ENCODE measurements around the gene CD46. TPM values are rescaled to one million over a fixed set of nuclear protein-coding genes. Genes with fewer than 3 reads are reported as not detected.

The CD46 gene
- total and polyA plus RNA-seq, 8 donors, result 208 to 342 (median 264) TPM

DNA sequence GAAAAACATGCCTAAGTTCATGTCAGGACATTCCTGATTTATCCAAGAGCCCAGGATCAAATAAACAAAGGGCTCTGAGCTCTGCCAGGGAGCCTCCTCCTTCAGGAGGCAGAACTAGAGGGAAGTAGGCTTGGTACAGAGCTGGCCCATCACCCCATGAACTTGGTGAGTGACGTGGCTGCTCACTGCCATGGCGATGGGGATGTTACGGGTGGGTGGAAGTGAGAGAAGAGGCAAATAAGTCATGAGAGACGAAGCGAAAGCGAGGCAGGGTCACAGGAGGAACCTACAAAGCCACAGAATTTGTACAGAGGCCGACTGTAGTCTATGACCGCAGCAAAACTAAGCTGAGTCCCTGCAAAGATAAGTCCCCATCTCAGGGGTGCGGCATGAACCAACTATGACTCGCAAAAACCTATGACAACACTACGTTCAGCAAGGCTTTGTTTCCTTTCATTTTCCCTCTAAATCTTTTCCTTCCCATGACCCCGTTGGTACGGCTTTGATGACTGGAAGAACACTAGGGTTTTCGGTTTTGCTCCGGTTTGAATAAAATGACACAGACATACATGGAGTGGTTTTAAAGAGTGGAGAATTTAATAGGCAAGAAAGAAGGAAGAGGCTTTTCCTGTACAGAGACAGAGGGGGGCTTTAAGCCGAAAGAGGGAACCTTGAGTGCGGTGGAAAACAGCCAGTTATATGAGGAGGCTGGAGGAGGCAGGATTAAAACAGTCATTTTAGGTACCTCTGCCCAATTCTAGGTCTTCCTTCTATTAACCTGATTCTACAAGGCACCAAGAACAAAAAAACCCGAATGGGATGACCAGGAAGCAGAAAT, 74.1 kb downstream of the CD46 start:
- DNase-seq, result peak in 3 of 4 donors; percentile 44 to 94 (median 91)

DNA sequence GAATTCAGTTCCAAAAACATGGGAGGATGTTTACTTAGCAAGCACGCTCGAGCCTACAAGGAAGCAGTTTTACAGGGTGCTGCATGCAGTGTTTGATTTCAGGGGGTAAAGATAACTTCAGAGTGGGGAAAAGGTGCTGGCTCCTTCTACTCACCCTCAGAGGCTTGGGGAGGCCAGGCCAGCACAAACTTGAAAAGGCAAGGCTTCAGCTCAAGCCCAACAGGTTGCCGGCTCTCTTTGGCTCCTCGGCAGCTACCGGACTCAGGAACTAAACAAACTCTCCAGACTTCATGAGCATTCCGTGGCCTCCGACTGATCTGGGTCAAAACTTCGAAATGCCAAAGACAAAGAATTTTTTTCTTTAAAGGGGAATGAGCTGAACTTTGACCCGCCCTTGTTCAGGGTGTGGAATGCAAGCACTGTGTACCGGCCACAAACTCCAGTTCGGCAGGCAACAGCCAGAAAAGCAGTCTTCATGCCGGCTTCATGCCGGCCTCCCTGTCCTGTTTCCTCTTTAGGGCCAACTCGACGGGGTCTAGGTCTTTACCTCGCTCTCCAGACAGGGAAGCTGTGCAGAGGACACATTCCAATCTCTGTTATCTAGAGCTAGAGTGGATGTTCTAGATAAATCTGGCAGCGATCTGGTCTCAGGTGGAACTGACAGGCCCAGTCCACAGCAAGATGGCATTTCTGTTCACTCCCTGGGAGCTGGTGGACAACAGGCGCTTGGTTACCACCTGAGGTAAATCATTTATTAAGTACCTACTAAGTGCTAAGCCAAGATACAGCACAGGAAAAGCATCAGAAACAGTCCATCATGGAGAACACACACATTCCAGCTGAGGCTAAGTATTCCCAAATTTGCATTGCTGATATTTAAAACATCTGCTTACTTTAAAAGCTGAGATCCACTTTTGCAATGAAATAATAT, 75.0 kb downstream of the CD46 start:
- Histone ChIP-seq H3K4me3 (peak overlapping the region in 1 of 2 donors; percentile 22), H3K9me3 (no peaks in the 10 kb centered on the region), H3K36me3 (peaks cover 0 to 2% of the 10 kb centered on the region in 2 donors), H3K27me3 (no peaks in the 10 kb centered on the region), H3K4me1 (peaks cover 47 to 91% of the 10 kb centered on the region in 2 donors), H3K27ac (peak overlapping the region; percentile 95 to 98)
- ATAC-seq, result peak; percentile 3
- peak in 1 of 4 donors; percentile 40 for DNase-seq
- intact Hi-C loops (cut with DNase I), result no loop called here
- TF ChIP-seq, protein P1, sequence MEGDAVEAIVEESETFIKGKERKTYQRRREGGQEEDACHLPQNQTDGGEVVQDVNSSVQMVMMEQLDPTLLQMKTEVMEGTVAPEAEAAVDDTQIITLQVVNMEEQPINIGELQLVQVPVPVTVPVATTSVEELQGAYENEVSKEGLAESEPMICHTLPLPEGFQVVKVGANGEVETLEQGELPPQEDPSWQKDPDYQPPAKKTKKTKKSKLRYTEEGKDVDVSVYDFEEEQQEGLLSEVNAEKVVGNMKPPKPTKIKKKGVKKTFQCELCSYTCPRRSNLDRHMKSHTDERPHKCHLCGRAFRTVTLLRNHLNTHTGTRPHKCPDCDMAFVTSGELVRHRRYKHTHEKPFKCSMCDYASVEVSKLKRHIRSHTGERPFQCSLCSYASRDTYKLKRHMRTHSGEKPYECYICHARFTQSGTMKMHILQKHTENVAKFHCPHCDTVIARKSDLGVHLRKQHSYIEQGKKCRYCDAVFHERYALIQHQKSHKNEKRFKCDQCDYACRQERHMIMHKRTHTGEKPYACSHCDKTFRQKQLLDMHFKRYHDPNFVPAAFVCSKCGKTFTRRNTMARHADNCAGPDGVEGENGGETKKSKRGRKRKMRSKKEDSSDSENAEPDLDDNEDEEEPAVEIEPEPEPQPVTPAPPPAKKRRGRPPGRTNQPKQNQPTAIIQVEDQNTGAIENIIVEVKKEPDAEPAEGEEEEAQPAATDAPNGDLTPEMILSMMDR (IDR thresholded peaks at IDR 0.05), result no peak

More for the DNA sequence above, 74.1 kb downstream of the CD46 start:
- Histone ChIP-seq H3K4me1 (peaks cover 51 to 91% of the 10 kb centered on the region in 2 donors), H3K9me3 (no peaks in the 10 kb centered on the region), H3K36me3 (peaks cover 0 to 4% of the 10 kb centered on the region in 2 donors), H3K27ac (peak overlapping the region; percentile 95 to 98), H3K27me3 (no peaks in the 10 kb centered on the region), H3K4me3 (peak overlapping the region in 1 of 2 donors; percentile 22)
- TF ChIP-seq, protein P1 (IDR thresholded peaks at IDR 0.05), result no peak
- intact Hi-C loops (cut with DNase I), result no loop called here
- peak; percentile 17 for ATAC-seq

DNA sequence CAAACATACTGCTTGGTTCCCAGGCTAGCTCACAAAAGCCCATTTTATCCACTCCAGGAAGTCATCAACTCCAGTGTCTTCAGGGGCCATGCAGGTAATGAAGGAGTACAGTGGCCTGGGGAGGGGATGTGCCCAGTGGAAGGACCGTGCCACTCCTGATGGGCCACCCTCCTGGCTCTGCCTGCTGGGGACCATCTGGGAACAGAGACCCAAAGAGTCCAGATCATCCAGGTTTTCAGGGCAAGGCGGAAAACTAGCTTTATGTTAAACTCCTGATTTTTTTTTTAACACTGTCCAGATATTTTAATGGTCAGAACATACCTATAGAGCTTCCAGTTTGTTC, 75.6 kb downstream of the CD46 start:
- TF ChIP-seq, protein P1 (IDR thresholded peaks at IDR 0.05), result no peak
- peak overlapping the region; percentile 95 to 98 for H3K27ac ChIP-seq

DNA sequence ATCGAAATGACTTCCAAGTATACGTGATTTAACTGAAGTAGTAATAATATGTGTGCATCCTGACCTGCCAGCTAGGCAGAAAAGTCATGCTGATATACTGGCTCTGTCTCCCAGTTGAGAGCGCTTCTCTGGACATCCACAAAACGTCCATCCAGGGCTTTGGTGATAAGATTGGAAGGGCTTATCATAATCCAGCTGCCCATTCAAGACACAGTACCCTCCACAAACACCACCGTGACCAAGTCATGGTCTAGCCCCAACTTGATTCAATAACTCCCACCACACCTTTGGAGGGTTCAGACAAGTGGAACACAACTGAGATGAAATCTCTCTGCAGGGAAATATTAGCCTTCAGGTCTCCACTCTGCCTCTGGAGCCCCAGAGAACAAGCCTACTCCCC, 76.2 kb downstream of the CD46 start:
- DNase-seq, result no peak
- no peaks in the 10 kb centered on the region for H3K36me3 ChIP-seq

More for the DNA sequence above, 75.6 kb downstream of the CD46 start:
- Histone ChIP-seq H3K4me3 (no peak overlapping the region), H3K27me3 (no peaks in the 10 kb centered on the region), H3K4me1 (peaks cover 41 to 91% of the 10 kb centered on the region in 2 donors), H3K36me3 (no peaks in the 10 kb centered on the region), H3K9me3 (no peaks in the 10 kb centered on the region)
- intact Hi-C loops (cut with DNase I), result no loop called here
- no peak for ATAC-seq
- DNase-seq, result no peak

More for the DNA sequence above, 76.2 kb downstream of the CD46 start:
- Histone ChIP-seq H3K27me3 (no peaks in the 10 kb centered on the region), H3K9me3 (no peaks in the 10 kb centered on the region), H3K27ac (peak overlapping the region; percentile 95 to 98), H3K4me3 (no peak overlapping the region), H3K4me1 (peaks cover 41 to 91% of the 10 kb centered on the region in 2 donors)
- intact Hi-C loops (cut with DNase I), result loop anchor here in 1 of 2 donors (2.0 kb wide), 1 partner anchor 41 kb away; no protein-coding TSS in a partner anchor
- TF ChIP-seq, protein P1 (IDR thresholded peaks at IDR 0.05), result no peak
- ATAC-seq, result no peak
